Mesendoderm (in vitro differentiated cells): ENCODE results near the gene SLC7A4.

Source experiments
- DNase-seq: peaks from one replicate; pipeline ENCODE4 v3.0.0; 2013
- H2AK5ac ChIP-seq: 2 replicates; pipeline ENCODE4 v1.6.1; 2013; ENCODE audit warnings: low read length, inconsistent platforms
- H2BK120ac ChIP-seq: 2 replicates; pipeline ENCODE4 v1.6.1; 2013; ENCODE audit warnings: low read depth, mild to moderate bottlenecking, low read length, moderate library complexity, mixed read lengths
- H2BK15ac ChIP-seq: replicated peaks from 2 replicates; pipeline ENCODE4 v1.6.1; 2013; ENCODE audit warnings: low read depth, mild to moderate bottlenecking, moderate library complexity
- H2BK5ac ChIP-seq: 2 replicates; pipeline ENCODE4 v1.6.1; 2013; ENCODE audit warnings: low read length, inconsistent platforms
- H3K18ac ChIP-seq: 2 replicates; pipeline ENCODE4 v1.6.1; 2013; ENCODE audit warnings: mild to moderate bottlenecking, low read length, mixed read lengths
- H3K23ac ChIP-seq: one replicate; pipeline ENCODE4 v1.6.1; 2013; ENCODE audit warnings: low read length
- H3K27ac ChIP-seq: 2 replicates; pipeline ENCODE4 v1.5.1; 2013; ENCODE audit warnings: low read depth, mild to moderate bottlenecking, inconsistent platforms, low read length, moderate library complexity
- H3K27me3 ChIP-seq: 2 replicates; pipeline ENCODE4 v1.6.1; 2013; ENCODE audit warnings: low read length, control low read depth, mild to moderate bottlenecking, inconsistent platforms; ENCODE audit not compliant: insufficient read depth, poor library complexity
- H3K36me3 ChIP-seq: 2 replicates; pipeline ENCODE4 v1.6.1; 2013; ENCODE audit warnings: low read length, inconsistent platforms; ENCODE audit not compliant: control insufficient read depth, insufficient read depth
- H3K4ac ChIP-seq: one replicate; pipeline ENCODE4 v1.6.1; 2013; ENCODE audit warnings: low read depth, mild to moderate bottlenecking, low read length, moderate library complexity
- H3K4me1 ChIP-seq: 2 replicates; pipeline ENCODE4 v1.6.1; 2013; ENCODE audit warnings: low read depth, low read length, inconsistent platforms; ENCODE audit not compliant: control insufficient read depth
- H3K4me2 ChIP-seq: 2 replicates; pipeline ENCODE4 v1.6.1; 2013; ENCODE audit warnings: low read length
- H3K4me3 ChIP-seq: 2 replicates; pipeline ENCODE4 v1.5.1; 2013; ENCODE audit warnings: mild to moderate bottlenecking, low read length
- H3K56ac ChIP-seq: one replicate; pipeline ENCODE4 v1.6.1; 2013; ENCODE audit warnings: low read length
- H3K79me1 ChIP-seq: 2 replicates; pipeline ENCODE4 v1.6.1; 2013; ENCODE audit warnings: low read length, inconsistent platforms
- H3K79me2 ChIP-seq: 2 replicates; pipeline ENCODE4 v1.6.1; 2013; ENCODE audit warnings: mild to moderate bottlenecking, low read length; ENCODE audit not compliant: control insufficient read depth, insufficient read depth
- H3K9ac ChIP-seq: 2 replicates; pipeline ENCODE4 v1.6.1; 2013; ENCODE audit warnings: low read length, inconsistent platforms
- H4K5ac ChIP-seq: one replicate; pipeline ENCODE4 v1.6.1; 2013; ENCODE audit warnings: low read length
- H4K8ac ChIP-seq: one replicate; pipeline ENCODE4 v1.6.1; 2013; ENCODE audit warnings: low read depth, mild to moderate bottlenecking, control low read depth, low read length, moderate library complexity
- WGBS: extraction: QIAGEN DNeasy Blood & Tissue Kit; methylation state at CpG from one replicate; pipeline ENCODE4 v1.1.7; 2013; ENCODE audit warnings: low lambda C conversion rate, missing lambda C conversion rate; ENCODE audit not compliant: insufficient coverage; ENCODE audit errors: extremely low coverage; 5-methylcytosine and 5-hydroxymethylcytosine counted together

SLC7A4 gene

DNA sequence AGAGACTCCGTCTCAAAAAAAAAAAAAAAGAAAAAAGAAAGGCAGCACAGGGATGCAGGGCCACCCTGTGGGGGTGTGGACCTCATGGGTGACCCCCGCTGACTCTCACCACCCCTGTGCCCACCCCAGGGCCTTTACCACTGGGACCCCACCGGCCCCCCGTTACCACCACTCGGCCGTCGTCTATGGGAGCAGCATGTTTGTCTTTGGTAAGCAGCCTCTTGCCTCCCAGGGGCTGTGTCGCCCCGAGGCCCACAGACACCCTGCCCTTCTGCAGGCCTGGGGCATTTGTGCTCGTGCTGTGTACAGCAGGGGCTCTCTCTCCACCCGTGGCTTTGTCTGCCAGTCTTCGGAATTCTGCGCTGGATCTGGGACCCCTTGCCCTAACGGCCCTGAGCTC, 45.0 kb downstream of the SLC7A4 start:
- Histone ChIP-seq H3K4ac (no peak overlapping the region), H3K18ac (no peak overlapping the region), H3K23ac (no peak overlapping the region), H2AK5ac (no peak overlapping the region), H3K4me1 (peaks cover 2% of the 10 kb centered on the region), H3K27ac (no peak overlapping the region), H2BK120ac (no peak overlapping the region), H3K27me3 (no peaks in the 10 kb centered on the region), H2BK5ac (no peak overlapping the region), H3K9ac (no peak overlapping the region), H4K8ac (no peak overlapping the region), H3K4me2 (no peak overlapping the region), H2BK15ac (no peak overlapping the region), H3K79me1 (peaks cover 4% of the 10 kb centered on the region), H3K4me3 (no peak overlapping the region), H3K79me2 (no peaks in the 10 kb centered on the region), H4K5ac (no peak overlapping the region), H3K56ac (no peak overlapping the region), H3K36me3 (no peaks in the 10 kb centered on the region)
- DNase-seq = no peak
- WGBS = no CpG with 5 or more reads among the region's 14 CpGs

DNA sequence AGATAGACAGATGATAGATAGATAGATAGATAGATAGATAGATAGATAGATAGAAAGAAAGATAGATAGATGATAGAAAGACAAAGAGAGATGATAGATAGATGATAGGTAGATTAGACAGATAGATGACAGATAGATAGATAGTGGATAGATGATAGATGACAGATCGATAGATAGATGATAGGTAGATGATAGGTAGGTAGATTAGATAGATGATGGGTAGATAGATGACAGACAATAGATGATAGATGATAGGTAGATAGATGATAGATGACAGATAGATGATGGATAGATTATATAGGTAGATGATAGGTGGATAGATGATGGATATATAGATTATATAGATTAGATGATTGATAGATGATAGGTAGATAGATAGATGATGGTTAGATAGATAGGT, 46.0 kb downstream of the SLC7A4 start:
- no peak overlapping the region for H2BK5ac ChIP-seq
- H3K9ac ChIP-seq = no peak overlapping the region
- WGBS = 100% methylated on average over 1 of the region's 1 CpG
- no peak overlapping the region for H3K56ac ChIP-seq
- H4K8ac ChIP-seq = no peak overlapping the region
- no peak overlapping the region for H4K5ac ChIP-seq
- H3K27ac ChIP-seq = no peak overlapping the region
- DNase-seq = no peak
- no peak overlapping the region for H3K4me3 ChIP-seq
- H2BK15ac ChIP-seq = no peak overlapping the region
- H3K27me3 ChIP-seq = no peaks in the 10 kb centered on the region
- no peak overlapping the region for H3K4me2 ChIP-seq
- no peak overlapping the region for H3K4ac ChIP-seq
- no peak overlapping the region for H3K23ac ChIP-seq
- no peak overlapping the region for H2AK5ac ChIP-seq
- peaks cover 4% of the 10 kb centered on the region for H3K4me1 ChIP-seq
- H2BK120ac ChIP-seq = no peak overlapping the region
- H3K36me3 ChIP-seq = no peaks in the 10 kb centered on the region
- no peak overlapping the region for H3K18ac ChIP-seq
- H3K79me2 ChIP-seq = no peaks in the 10 kb centered on the region
- H3K79me1 ChIP-seq = peaks cover 4% of the 10 kb centered on the region

DNA sequence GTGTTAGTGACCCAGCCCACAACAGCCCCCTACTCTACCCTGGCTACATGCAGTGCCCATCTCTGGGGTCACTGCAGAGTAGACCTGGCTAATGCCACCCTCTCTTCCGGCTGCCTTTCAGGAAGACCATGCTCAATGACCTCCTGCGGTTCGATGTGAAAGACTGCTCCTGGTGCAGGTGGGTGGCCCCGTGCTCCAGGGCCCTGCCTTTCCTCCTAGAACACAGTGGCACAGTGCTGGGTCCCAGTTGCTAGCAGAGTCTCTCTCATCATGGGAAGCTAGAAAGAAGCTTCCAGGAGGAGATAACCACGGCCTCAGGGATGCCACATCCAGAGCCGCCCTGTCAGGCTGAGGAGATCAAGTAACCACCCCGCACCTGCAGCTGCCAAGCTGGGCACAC, 46.6 kb downstream of the SLC7A4 start:
- H3K79me1 ChIP-seq = peaks cover 4% of the 10 kb centered on the region
- no peak for DNase-seq
- H2BK120ac ChIP-seq = no peak overlapping the region
- H3K36me3 ChIP-seq = no peaks in the 10 kb centered on the region
- no peak overlapping the region for H2BK5ac ChIP-seq
- H3K27me3 ChIP-seq = no peaks in the 10 kb centered on the region
- H3K27ac ChIP-seq = no peak overlapping the region
- H3K4me3 ChIP-seq = no peak overlapping the region
- H3K79me2 ChIP-seq = no peaks in the 10 kb centered on the region
- H3K9ac ChIP-seq = no peak overlapping the region
- H3K23ac ChIP-seq = no peak overlapping the region
- no peak overlapping the region for H3K56ac ChIP-seq
- no peak overlapping the region for H3K18ac ChIP-seq
- no peak overlapping the region for H2BK15ac ChIP-seq
- H3K4me2 ChIP-seq = no peak overlapping the region
- H4K8ac ChIP-seq = no peak overlapping the region
- H2AK5ac ChIP-seq = no peak overlapping the region
- no CpG with 5 or more reads among the region's 7 CpGs for WGBS
- H4K5ac ChIP-seq = no peak overlapping the region
- H3K4ac ChIP-seq = no peak overlapping the region
- H3K4me1 ChIP-seq = peaks cover 6% of the 10 kb centered on the region

DNA sequence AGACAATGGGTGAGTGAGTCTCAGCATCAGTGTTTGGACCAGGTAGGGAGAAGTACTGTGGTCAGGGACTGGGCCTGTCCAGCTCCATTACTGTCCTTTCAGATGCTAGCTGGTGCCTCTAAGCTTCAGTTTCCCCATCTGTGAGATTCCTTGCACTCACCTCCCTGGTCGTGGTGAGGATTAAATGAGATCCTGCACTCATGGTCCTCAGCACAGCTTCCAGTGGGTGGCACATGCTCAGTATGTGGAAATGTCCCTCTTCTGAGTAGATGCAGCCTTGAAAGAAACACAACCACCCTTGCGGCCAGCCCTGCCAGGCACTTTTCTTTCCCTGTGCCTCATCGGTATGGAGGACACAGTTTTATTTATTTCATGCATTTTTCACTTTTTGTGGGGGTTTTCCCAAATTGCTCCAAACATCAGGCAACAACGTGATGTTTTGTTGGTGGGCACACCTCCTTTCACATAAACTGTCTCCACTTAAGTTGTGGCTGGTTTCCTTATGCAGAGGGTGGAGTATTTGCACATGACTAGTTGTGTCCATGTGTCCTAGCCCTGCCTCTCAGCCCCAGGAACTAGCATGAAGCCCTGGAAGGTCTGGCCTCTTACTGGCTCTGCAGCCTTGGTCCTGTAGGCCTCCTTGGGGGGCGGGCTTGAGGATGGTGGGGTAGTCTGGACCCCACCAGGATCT, 49.1 kb downstream of the SLC7A4 start:
- Histone ChIP-seq H3K23ac (no peak overlapping the region), H3K4me3 (no peak overlapping the region), H3K4me2 (peak overlapping the region; percentile 88), H3K56ac (peak overlapping the region; percentile 99), H3K4ac (no peak overlapping the region), H3K36me3 (no peaks in the 10 kb centered on the region), H3K79me1 (peaks cover 4% of the 10 kb centered on the region), H4K5ac (no peak overlapping the region), H2BK15ac (no peak overlapping the region), H4K8ac (no peak overlapping the region), H3K27me3 (no peaks in the 10 kb centered on the region), H2BK120ac (no peak overlapping the region), H2AK5ac (no peak overlapping the region), H3K18ac (no peak overlapping the region), H3K9ac (peak overlapping the region; percentile 98), H3K79me2 (no peaks in the 10 kb centered on the region), H3K4me1 (peaks cover 9% of the 10 kb centered on the region), H2BK5ac (no peak overlapping the region), H3K27ac (no peak overlapping the region)
- no peak for DNase-seq
- WGBS = no CpG with 5 or more reads among the region's 5 CpGs

DNA sequence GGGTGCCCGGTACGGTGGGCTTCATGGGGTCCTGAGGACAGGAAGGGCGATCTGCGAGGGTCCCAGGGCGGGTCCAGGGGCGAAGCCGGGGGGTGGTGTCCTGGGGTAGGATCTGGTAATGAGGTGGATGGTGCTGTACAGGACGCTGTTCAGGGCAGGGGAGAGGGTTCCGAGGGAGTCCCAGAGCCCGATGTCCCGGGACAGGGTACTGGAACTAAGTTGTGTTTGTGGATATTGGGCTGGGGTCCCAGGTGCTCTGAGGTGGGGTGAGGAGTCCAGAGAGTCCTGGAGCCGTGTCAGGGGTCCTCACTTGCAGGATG, 49.8 kb downstream of the SLC7A4 start:
- Histone ChIP-seq H3K27ac (no peak overlapping the region), H2BK15ac (no peak overlapping the region), H3K4me3 (peak overlapping the region; percentile 93), H3K79me1 (peaks cover 4% of the 10 kb centered on the region), H4K8ac (no peak overlapping the region), H3K4me1 (peaks cover 9% of the 10 kb centered on the region), H3K23ac (peak overlapping the region; percentile 92), H4K5ac (no peak overlapping the region), H3K18ac (no peak overlapping the region), H2AK5ac (peak overlapping the region; percentile 22), H2BK120ac (no peak overlapping the region), H3K36me3 (no peaks in the 10 kb centered on the region), H3K4ac (peak overlapping the region; percentile 38), H2BK5ac (no peak overlapping the region), H3K56ac (peak overlapping the region; percentile 99), H3K79me2 (no peaks in the 10 kb centered on the region), H3K9ac (peak overlapping the region; percentile 98), H3K27me3 (no peaks in the 10 kb centered on the region), H3K4me2 (peak overlapping the region; percentile 88)
- DNase-seq = no peak
- WGBS = no CpG with 5 or more reads among the region's 12 CpGs
